Motor neuron (in vitro differentiated cells): ENCODE results near the gene CHRNA3. TPM values are rescaled to one million over a fixed set of nuclear protein-coding genes. Genes with fewer than 3 reads are reported as not detected.

Experiments used
- ATAC-seq, 8 experiments: fragments of 200-7000 bp; cut with Tn5 transposase; replicated peaks in 6 of 8; 2 replicates each; pipeline ENCODE4 v1.8.0; 2021; ENCODE audit warnings: mild to moderate bottlenecking in 8 of 8, moderate library complexity in 8 of 8
- H3K27ac ChIP-seq, 2 donors: fragments of 250-450 bp; sonication (Bioruptor Pico); 2 replicates each; pipeline ENCODE4 v1.9.0; 2021; ENCODE audit warnings: antibody characterized with exemption in 2 of 2, mild to moderate bottlenecking in 2 of 2, moderate library complexity in 1 of 2
- H3K4me1 ChIP-seq, 2 donors: fragments of 250-450 bp; sonication (Bioruptor Pico); replicated peaks in 1 of 2; 2 replicates each; pipeline ENCODE4 v1.6.1; 2021; ENCODE audit warnings: antibody characterized with exemption in 2 of 2, mild to moderate bottlenecking in 2 of 2, moderate library complexity in 1 of 2
- H3K4me3 ChIP-seq, 5 donors: fragments of 250-450 bp; sonication (Bioruptor Pico); 2 replicates each; pipeline ENCODE4 v1.9.0; 2021; ENCODE audit warnings: antibody characterized with exemption in 5 of 5, mild to moderate bottlenecking in 5 of 5, moderate library complexity in 4 of 5
- WGBS, 10 experiments: fragments of 450-650 bp; shearing (Covaris generic); methylation state at CpG; one replicate each; pipeline ENCODE4 v1.0.0; 2022; 5-methylcytosine and 5-hydroxymethylcytosine counted together
- in situ Hi-C, 9 experiments: fragments of 400-800 bp; cut with MboI; loops; one replicate each; pipeline ENCODE4 v1.15.0; 2021; ENCODE audit warnings: low sequenced_read_pairs in 9 of 9, low pct_unique_long_range_greater_than_20kb in 2 of 9; ENCODE audit not compliant: unreplicated experiment in 9 of 9
- total RNA-seq, 8 experiments: library from RNA; unstranded; fragments of 300-600 nt; gene quantifications; 2 replicates each; pipeline versions ENCODE4 v1.2.3 to v1.2.4, GENCODE V29; 2022

CHRNA3 gene
- total RNA-seq, 8 experiments from 2014 or later = 0.20 to 57.4 (median 11.1) TPM

DNA sequence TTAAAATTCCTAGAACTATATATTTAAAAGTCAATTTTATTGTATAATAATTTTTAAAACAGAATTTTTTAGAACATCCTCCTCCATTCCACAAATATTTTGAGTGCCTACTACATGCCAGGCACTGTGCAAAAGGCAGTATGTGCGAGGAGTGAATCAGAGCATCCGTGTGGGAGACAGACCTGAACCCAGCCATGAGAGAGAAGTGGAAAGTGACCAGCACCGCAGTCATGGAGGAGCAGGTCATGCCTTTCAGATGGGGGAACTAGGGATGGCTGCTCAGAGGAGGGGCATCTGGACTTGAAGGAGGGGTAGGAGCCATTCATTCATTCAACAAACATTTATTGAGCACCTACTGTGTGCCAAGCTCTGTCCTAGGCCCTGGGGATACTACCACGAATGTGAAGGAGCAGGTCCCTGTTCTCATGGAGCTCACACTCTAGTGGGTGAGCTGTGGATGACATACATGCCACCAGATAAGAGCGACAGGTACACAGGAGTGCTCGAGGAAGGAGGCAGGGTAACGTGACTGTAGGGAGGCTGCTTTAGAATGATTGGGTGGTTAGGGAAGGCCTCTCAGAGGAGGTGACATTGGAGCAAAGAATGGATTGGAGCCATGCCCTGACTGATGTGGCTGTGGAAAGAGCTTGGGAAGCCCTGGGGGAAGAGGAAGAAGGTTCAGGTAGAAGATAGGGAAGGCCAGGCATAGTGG lies 3.1 kb upstream of the CHRNA3 start:
- H3K4me1 ChIP-seq = peaks cover 3 to 18% of the 10 kb centered on the region in 2 donors
- H3K27ac ChIP-seq = no peak overlapping the region
- in situ Hi-C loops = loop anchor here in 3 of 9 experiments (25.0 kb wide), 1 partner anchor 88 kb away; no protein-coding TSS in a partner anchor
- no peak for ATAC-seq
- no peak overlapping the region for H3K4me3 ChIP-seq
- 33 to 100% (median 65%) methylated on average over 1 to 6 of the region's 7 CpGs; no CpG with 5 or more reads in 3 of the 10 experiments for WGBS, 10 experiments

DNA sequence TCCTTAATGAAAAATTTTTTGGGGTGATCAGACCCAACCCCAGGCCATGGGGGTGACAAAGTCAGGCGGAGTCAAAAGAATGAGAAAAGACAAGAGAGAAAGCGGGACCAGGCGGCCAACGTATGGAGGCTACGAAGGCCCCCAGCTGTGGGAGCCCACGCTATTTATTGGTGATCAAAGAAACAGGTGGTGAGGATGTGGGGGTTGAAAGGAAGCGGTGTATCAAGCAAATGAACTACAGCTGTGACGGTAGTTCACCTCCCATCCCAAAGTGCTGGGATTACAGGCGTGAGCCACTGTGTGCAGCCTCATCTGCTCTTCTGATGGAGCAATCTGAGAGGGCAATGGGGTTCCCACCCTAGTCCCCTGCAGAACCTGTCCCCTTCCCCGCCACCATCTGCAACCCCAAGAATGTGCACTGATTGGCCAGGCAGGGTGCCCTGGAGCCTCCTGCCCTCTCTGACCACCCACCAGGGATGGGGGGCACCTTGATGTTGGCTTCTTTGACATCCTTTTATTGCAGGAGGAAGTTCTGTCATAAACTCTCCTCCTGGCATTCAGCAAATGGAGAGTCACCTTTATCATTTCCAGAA lies 1.1 kb upstream of the CHRNA3 start:
- Histone ChIP-seq H3K4me1 (peaks cover 3 to 13% of the 10 kb centered on the region in 2 donors), H3K4me3 (no peak overlapping the region), H3K27ac (no peak overlapping the region)
- 56 to 100% (median 81%) methylated on average over 1 to 6 of the region's 10 CpGs; no CpG with 5 or more reads in 2 of the 10 experiments for WGBS, 10 experiments
- in situ Hi-C loops = loop anchor here in 3 of 9 experiments (25.0 kb wide), 1 partner anchor 90 kb away; no protein-coding TSS in a partner anchor
- no peak for ATAC-seq

DNA sequence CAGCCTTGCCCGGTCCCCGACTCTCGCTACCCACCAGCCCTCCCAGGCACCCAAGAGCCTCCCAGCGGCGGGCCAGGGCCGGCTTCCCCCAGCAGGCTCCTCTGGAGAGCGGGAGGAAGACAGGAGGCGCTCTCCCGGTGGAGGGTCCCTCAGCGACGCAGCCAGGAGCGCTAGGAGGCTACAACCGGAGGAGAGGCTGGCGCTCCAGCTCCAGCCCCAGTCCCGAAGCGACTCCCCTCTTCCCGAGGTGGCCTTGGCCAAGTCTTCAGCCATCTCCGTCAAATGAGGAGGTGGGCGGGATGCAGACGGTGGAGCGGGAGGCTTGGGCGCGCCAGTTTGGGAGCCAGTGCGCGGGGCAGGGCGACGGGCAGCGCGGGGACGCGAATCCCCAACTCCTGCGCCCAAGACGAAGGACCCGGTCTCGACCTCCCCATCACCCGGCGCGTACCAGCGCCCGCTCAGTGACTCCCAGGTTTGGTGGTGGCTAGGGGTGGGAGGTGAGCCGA lies 722 bp downstream of the CHRNA3 start:
- H3K4me3 ChIP-seq = peak overlapping the region; percentile 52 to 81 (median 78)
- in situ Hi-C loops = loop anchor here in 3 of 9 experiments (25.0 kb wide), 1 partner anchor 92 kb away; no protein-coding TSS in a partner anchor
- H3K27ac ChIP-seq = peak overlapping the region in 1 of 2 donors; percentile 61
- 0 to 20% (median 3%) methylated on average over 1 to 4 of the region's 41 CpGs; no CpG with 5 or more reads in 6 of the 10 experiments for WGBS, 10 experiments
- ATAC-seq = peak in 6 of 8 experiments; percentile 68 to 82 (median 78)
- H3K4me1 ChIP-seq = peaks cover 3 to 7% of the 10 kb centered on the region in 2 donors

DNA sequence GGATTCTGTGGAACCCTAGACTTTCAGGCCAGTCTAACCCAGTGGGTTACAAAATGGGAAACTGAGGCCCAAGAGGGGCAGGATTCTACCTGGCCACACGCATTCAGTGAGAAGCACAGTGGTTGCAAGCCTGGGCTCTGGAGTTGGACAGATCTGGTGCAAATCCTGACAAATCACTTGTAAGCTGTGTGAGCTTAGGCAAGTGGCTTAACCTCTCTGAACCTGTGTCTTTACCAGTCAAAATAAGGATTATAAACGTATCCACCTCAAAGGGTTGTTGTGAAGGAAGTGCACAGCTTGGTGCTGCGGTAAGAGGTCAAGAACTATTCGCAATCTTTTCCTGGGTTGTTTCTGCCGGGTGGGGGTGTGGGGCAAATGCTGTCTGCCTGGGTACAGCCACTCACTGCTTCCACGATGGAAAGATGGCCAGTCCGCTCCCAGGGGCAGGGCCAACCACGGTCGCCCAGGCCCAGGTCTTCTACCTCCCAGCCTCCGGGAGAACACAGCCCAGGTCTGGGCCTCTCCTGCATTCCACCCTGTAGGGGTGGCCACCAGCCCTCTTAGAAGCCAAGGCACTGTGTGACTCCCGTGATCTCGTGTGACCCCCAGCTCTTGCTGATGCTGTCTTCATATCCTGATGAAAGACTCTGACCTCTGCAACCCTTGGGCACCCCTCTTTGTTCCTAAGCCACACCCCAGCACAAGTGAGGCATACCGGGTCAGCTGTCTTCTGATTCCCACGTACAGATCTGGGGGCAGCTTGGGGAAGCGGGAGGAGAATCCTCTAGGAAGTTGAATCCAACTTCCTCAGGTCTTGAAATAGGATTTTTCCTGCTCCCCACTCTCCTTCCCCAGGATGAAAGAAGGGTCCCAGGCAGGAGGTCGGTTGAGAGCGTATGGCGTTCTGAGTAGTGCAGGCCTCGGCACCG lies 1.5 kb downstream of the CHRNA3 start:
- Histone ChIP-seq H3K27ac (no peak overlapping the region), H3K4me1 (peaks cover 3 to 7% of the 10 kb centered on the region in 2 donors), H3K4me3 (peak overlapping the region; percentile 52 to 81 (median 78))
- ATAC-seq = no peak
- 0 to 53% (median 23%) methylated on average over 2 to 8 of the region's 20 CpGs; no CpG with 5 or more reads in 2 of the 10 experiments for WGBS, 10 experiments
- in situ Hi-C loops = loop anchor here in 6 of 9 experiments (5.0 to 25.0 kb wide), 3 partner anchors 88 to 96 kb away; no protein-coding TSS in a partner anchor

DNA sequence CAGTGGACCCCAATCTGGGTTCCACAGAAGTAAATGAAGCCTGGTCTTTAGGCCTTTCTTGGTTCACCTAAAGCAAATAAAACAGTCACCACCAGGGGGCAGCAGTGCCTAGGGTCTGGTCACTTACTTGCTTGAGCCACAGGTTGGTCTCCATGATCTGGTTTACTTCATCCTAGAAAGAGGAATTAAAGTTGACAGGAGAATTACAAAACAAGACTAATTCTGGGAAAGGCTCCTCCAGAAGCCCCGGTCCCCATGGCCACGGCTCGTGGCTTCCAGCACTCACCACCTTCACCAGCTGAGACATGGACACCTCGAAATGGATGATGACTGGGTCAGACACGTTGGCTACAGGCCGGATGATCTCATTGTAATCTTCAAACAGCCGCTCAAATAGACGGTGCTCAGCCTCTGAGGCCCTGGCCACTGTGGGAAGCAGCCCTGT lies 2.3 kb downstream of the CHRNA3 start:
- peak; percentile 20 to 78 (median 66) for ATAC-seq
- in situ Hi-C loops = loop anchor here in 6 of 9 experiments (5.0 to 25.0 kb wide), 3 partner anchors 89 to 96 kb away; no protein-coding TSS in a partner anchor

DNA sequence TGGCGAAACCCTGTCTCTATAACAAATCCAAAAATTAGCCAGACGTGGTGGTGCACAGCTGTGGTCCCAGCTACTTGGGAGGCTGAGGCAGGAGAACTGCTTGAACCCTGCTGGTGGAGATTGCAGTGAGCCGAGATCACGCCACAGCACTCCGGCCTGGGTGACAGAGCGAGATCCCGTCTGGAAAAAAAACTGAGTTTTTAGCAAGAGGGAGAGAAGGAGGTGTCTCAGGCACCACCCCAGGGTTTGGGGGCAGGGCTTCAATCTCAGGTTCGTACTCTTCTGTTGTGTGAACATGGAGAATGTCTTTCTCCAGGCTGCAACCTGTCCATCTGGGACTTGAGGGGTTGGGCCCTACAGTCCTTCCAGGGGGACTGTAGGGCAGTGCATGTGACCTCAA lies 2.7 kb downstream of the CHRNA3 start:
- no peak overlapping the region for H3K4me3 ChIP-seq
- peaks cover 3 to 7% of the 10 kb centered on the region in 2 donors for H3K4me1 ChIP-seq
- H3K27ac ChIP-seq = no peak overlapping the region
- WGBS, 10 experiments = 29 to 80% (median 70%) methylated on average over 1 to 2 of the region's 8 CpGs; no CpG with 5 or more reads in 5 of the 10 experiments
- in situ Hi-C loops = loop anchor here in 6 of 9 experiments (5.0 to 25.0 kb wide), 3 partner anchors 89 to 97 kb away; no protein-coding TSS in a partner anchor
- ATAC-seq = no peak

More for the DNA sequence above, 2.3 kb downstream of the CHRNA3 start:
- no peak overlapping the region for H3K4me3 ChIP-seq
- 0 to 45% (median 11%) methylated on average over 3 to 8 of the region's 8 CpGs; no CpG with 5 or more reads in 6 of the 10 experiments for WGBS, 10 experiments
- H3K27ac ChIP-seq = no peak overlapping the region
- H3K4me1 ChIP-seq = peaks cover 3 to 7% of the 10 kb centered on the region in 2 donors

DNA sequence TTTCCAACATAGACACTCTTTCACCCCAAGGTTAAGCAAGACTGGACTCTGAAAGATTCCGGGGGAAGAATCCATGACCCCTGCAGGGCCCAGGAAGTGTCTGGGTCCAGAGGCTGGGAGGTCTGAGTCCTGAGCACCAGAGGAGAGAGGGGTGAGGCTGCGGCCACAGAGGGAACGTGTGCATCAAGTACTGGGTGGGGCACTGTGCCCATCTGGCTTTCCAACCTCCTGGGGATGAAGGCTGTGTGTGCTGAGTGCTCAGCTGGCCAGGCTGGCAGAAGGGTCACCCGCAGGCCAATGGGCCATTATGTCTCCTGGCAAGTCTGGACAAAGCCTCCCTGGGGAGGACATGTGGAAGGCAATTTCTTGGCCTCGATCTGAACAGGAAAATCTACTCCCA lies 3.3 kb downstream of the CHRNA3 start:
- H3K27ac ChIP-seq = no peak overlapping the region
- 17 to 90% (median 60%) methylated on average over 1 to 2 of the region's 5 CpGs; no CpG with 5 or more reads in 5 of the 10 experiments for WGBS, 10 experiments
- peaks cover 3 to 7% of the 10 kb centered on the region in 2 donors for H3K4me1 ChIP-seq
- ATAC-seq = peak in 1 of 8 experiments; percentile 10
- no peak overlapping the region for H3K4me3 ChIP-seq
- in situ Hi-C loops = loop anchor here in 6 of 9 experiments (5.0 to 25.0 kb wide), 3 partner anchors 90 to 97 kb away; no protein-coding TSS in a partner anchor

DNA sequence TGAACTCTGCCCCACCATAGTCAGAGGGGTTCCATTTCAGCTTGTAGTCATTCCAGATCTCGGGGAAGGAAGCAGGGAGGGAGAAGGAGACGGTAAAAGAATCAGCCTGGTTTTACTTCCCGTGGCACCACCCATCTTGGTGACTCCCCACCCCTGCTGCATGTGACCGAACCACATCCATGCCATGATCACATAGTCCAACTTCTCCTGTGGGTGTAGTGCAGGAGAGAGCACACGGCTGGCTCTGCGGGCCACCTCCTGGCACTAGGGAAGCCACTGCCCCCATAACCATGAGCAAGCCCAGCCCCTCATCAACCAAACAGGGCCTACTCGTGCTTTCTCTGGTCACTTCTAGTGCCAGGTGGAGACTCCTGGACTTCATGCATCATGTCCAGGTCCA lies 3.7 kb downstream of the CHRNA3 start:
- H3K4me1 ChIP-seq = peaks cover 3 to 7% of the 10 kb centered on the region in 2 donors
- ATAC-seq = peak in 1 of 8 experiments; percentile 15
- in situ Hi-C loops = loop anchor here in 6 of 9 experiments (5.0 to 25.0 kb wide), 3 partner anchors 90 to 98 kb away; no protein-coding TSS in a partner anchor
- H3K27ac ChIP-seq = no peak overlapping the region
- 40 to 100% methylated on average over 1 of the region's 7 CpGs; no CpG with 5 or more reads in 8 of the 10 experiments for WGBS, 10 experiments
- no peak overlapping the region for H3K4me3 ChIP-seq

DNA sequence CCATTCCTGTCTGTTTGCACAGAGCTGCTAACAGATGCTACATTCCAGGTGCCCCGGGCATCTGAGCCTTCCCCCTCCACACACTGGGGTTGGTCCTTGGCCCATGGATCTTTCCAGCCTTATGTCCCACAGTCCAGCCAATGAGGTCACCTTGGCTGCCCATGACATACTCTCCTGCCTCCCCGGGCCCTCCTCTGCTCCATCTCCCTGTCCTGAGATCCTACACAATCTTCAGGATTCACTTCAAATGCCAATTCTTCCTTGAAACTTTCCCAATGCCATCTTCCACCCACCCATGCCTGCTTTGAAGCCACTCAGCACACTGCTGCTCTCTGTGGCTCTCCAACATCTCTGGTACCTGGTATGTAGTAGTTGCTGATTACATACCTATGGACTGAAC lies 4.3 kb downstream of the CHRNA3 start:
- H3K4me1 ChIP-seq = peaks cover 3 to 7% of the 10 kb centered on the region in 2 donors
- ATAC-seq = no peak
- H3K4me3 ChIP-seq = no peak overlapping the region
- in situ Hi-C loops = loop anchor here in 6 of 9 experiments (5.0 to 25.0 kb wide), 3 partner anchors 91 to 98 kb away; no protein-coding TSS in a partner anchor
- H3K27ac ChIP-seq = no peak overlapping the region
- WGBS, 10 experiments = 60 to 100% (median 90%) methylated on average over 1 to 2 of the region's 2 CpGs; no CpG with 5 or more reads in 6 of the 10 experiments

DNA sequence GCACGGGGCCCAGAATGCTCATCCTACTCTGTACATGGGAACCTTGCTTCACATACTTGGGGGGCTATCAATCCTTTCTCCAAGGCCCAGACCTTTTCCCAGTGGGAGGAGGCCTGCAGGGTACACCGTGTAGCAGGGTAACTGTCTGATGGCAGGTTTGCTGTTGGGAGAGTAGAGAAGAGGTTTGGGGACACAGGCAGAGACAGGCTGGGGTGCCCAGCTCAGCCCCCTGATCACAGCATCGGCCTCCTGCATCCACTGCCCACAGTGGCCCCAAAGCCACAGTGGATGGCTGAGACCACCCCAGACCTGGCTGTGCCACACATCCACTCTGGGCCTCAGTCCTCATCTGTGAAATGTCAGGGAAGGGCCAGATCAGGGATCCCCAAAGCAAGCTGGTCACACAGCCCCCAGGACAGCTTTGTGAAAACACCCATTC lies 5.6 kb downstream of the CHRNA3 start:
- Histone ChIP-seq H3K27ac (no peak overlapping the region), H3K4me1 (peaks cover 0 to 7% of the 10 kb centered on the region in 2 donors), H3K4me3 (no peak overlapping the region)
- in situ Hi-C loops = loop anchor here in 6 of 9 experiments (5.0 to 25.0 kb wide), 3 partner anchors 92 to 100 kb away; no protein-coding TSS in a partner anchor
- no peak for ATAC-seq
- 40 to 100% (median 72%) methylated on average over 1 of the region's 3 CpGs; no CpG with 5 or more reads in 6 of the 10 experiments for WGBS, 10 experiments

DNA sequence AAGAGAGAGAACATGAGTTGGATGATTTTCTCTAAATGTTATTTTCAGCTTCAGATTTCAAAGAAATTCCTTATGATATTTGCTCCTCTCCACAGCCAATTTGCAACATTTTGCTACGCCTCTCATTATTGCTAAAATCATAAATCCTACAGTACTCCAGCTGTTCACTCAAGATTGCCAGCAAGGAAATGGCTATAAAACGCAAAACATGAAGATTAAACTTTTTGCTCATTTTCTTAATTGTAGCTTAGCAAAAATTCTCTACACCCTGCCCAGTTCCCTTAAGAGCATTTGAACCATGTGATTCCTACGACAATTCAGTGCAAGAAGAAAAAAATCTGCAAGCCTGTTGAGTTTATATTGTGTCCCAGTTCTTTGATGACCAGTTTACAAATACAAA lies 6.8 kb downstream of the CHRNA3 start:
- in situ Hi-C loops = loop anchor here in 4 of 9 experiments (10.0 to 25.0 kb wide), 2 partner anchors 98 to 101 kb away; no protein-coding TSS in a partner anchor
- WGBS, 10 experiments = 0 to 100% (median 75%) methylated on average over 1 to 3 of the region's 3 CpGs; no CpG with 5 or more reads in 1 of the 10 experiments
- no peak overlapping the region for H3K4me3 ChIP-seq
- peaks cover 0 to 3% of the 10 kb centered on the region in 2 donors for H3K4me1 ChIP-seq
- H3K27ac ChIP-seq = no peak overlapping the region
- ATAC-seq = no peak
